Measurements from ENCODE around the gene HMGXB4.

The HMGXB4 gene

GRCh38 chr22:35258191-35258988 is 1.1 kb downstream of the HMGXB4 start:
- no peak for DNase-seq (ENCODE audit: low read depth)

- DNase-seq (ENCODE audit: low read depth): no peak
Observed at GRCh38 chr22:35264986-35265385, 7.7 kb downstream of the HMGXB4 start.

DNA sequence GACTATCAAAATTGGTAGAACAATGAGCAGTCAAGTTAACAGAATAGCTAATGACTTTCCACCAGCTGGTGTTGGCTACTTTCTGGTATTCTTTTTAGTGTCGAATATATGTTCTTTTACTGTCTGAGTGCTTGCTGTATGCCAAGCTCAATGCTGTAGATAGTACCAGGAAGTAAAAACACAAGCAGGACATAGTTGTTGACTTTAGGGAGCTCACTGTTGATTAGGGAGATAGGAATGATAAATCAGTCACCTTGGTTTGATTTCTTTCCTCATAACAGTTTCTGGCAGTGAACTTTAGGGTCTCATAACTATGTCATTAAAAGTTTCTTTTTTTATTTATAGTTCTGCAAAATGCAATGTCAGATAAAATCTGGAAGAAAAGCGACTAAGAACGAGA is 9.0 kb downstream of the HMGXB4 start:
- no peak for DNase-seq (ENCODE audit: low read depth)

DNA sequence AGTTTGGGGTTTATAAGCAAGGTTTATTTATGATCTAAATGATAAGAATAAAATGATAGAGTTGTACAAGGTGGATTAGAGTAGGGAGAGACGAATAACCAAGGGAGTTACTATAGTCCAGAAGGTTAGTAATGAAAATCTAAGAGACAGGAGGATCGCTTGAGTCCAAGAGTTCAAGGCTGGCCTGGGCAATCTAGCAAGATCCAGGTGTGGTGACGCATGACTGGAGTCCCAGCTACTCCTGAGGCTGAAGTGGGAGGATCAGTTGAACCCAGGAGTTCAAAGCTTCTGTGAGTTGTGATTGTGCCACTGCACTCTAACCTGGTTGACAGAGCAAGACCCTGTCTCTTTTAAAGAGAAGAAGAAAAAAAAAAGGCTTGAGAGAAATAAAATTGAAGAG is 12.3 kb downstream of the HMGXB4 start:
- no peak for DNase-seq (ENCODE audit: low read depth)

DNA sequence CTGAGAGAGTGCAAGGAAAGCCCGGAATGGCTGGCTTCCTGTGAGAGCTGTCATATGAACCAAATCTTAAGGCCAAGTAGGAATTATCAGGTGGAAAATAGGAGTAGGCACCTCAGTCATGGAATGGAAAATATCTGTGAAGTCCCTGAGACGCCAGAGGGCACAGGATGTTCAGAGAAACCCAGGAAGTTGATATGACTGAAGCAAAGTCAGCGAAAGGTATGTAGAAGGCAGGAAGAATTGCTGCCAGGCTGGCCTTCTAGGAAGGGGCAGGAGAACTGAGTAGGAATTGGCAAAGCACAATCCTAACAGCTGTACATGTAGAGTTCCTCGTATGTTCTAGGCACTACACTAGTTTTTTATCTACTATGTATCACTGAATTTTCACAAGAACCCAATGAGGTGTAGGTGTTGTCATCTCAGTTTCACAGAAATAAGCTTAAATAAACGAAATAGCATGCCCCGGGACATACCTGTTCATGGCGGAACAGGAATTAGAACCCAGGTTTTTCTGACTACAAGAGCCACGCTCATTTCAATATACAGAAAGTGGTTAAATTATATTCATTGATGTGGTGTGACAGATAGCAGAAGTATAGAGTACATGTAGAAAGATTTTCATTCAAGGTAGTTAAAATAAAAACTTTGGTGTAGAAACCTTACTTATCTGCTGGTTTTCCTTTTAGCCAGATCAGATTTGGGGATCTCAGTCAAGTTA is 17.0 kb downstream of the HMGXB4 start:
- DNase-seq (ENCODE audit: low read depth): no peak

DNA sequence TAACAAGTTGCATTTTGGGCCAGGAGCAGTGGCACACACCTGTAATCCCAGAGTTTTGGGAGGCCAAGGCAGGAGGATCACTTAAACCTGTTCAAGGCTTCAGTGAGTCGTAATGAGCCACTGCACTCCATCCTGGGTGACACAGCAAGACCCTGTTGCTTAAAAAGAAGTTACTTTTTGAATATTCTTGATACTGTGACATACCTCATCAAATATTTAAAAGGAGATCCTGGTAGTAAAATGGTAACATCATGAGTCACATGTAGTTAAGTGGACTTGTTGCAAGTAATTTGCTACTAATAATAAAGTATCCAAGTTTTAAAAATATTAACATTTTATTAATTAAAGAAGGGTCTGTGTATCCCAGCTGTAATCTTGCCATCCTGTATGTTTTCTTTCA is 18.3 kb downstream of the HMGXB4 start:
- no peak for DNase-seq (ENCODE audit: low read depth)

- no peak for DNase-seq (ENCODE audit: low read depth)
Observed at GRCh38 chr22:35276019-35276418, 18.7 kb downstream of the HMGXB4 start.

DNA sequence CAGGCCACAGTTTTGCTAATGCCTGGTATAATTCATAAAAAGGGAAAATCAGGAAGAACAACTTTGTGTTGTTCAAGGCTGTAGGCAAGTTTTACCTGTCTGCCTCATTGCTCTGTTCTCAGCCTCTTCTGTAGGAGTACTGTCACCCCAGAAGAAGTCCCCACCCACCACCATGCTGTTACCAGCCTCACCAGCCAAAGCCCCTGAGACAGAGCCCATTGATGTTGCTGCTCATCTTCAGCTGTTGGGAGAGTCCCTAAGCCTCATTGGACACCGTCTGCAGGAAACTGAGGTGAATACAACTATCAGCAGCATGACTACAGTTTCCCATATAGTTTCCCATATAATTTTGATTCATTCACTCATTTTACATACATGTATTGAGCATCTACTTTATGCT is 30.8 kb downstream of the HMGXB4 start:
- DNase-seq (ENCODE audit: low read depth): no peak

GRCh38 chr22:35292786-35293185 is 35.5 kb downstream of the HMGXB4 start:
- DNase-seq (ENCODE audit: low read depth): no peak

DNA sequence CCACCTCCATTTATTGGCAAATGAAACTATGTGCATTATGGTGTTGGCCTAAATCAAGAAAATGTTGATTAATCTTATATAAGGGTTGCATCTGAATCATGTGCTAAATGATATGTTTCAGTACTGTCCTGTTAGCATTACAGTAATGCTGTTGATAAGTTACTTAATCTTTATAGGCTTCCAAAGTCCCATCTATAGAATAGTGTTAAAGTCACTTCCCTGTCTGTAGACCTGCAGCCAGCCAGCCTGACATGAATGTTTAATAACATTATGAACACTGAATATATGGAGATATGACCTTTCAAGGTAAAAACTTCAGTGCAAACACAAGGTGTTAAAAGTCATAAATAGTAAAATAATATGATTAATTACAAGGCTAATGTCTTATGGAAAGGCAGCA is 38.8 kb downstream of the HMGXB4 start:
- DNase-seq (ENCODE audit: low read depth): no peak

GRCh38 chr22:35299217-35299672 is 42.0 kb downstream of the HMGXB4 start:
- no peak for DNase-seq (ENCODE audit: low read depth)

- peak; percentile 97 for DNase-seq (ENCODE audit: low read depth)
Observed at GRCh38 chr22:35299673-35300499, 42.6 kb downstream of the HMGXB4 start, which contains the start of gene TOM1. Gene TOM1, plus strand, starts transcription at chr22:35299894. Its CDS starts 35 bp downstream, at chr22:35299929.

DNA sequence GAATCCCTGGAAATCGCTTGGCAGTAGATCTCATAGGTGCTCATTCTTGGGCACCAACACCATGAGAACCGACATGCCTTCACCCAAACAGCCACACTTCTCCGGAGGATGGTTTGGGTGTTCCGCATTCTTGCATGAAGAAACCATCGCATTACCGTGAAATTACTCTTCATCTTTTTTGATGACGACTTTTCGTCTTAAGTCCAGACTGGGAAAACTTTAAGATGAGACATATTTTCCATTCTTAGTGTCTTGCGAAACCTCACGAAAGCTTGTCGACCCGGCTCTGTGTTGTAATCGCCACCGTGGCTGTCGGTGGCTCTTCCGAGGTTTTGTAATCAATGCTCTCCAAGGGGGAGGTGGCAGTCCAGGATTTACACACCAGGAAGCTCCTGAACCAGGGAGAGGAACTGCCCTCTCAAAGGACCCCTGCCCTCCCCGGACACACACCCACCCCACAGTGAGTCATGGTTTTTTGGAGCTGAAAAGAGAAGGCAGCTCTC is 44.1 kb downstream of the HMGXB4 start:
- DNase-seq (ENCODE audit: low read depth): no peak

- DNase-seq (ENCODE audit: low read depth): no peak
Observed at GRCh38 chr22:35303029-35303624, 45.8 kb downstream of the HMGXB4 start.

GRCh38 chr22:35305525-35306070 is 48.3 kb downstream of the HMGXB4 start:
- DNase-seq (ENCODE audit: low read depth): no peak

GRCh38 chr22:35306350-35306967 is 49.2 kb downstream of the HMGXB4 start:
- DNase-seq (ENCODE audit: low read depth): no peak

DNA sequence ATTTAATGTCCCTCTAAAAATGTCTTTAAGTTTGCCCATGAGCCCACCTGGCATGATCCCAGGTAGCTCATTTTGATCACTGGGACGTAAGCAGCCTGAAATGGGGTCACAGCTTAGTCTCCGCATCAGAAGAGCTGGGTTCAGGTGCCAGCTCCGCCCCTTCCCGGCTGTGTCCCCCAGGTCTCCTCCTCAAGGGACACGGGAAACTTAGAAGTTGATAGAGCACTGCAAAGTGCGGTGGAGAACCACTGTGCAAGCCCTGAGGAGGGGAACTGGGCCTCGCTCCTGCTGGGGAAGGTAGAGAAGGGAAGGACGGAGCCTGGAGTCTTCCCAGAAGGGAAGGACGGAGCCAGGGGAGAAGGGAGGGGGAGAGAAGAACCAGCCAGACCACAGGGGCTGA is 50.1 kb downstream of the HMGXB4 start:
- DNase-seq (ENCODE audit: low read depth): no peak

DNA sequence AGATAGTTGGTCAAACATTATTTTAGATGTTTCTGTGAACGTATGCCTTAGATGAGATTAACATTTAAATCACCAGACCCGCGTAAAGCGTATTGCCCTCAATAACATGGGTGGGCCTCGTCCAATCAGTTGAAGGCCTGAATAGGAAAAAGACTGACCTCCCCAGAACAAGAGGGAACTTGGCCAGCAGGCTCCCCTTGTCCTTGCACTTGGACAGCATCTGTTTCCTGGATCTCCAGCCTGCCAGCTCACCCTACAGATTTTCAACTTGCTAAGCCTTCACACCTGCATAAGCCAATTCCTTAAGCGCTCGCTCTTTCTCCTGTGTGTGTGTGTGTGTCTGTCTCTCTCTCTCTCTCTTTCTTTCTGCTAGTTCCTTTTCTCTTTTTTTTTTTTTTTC is 50.6 kb downstream of the HMGXB4 start:
- no peak for DNase-seq (ENCODE audit: low read depth)

DNA sequence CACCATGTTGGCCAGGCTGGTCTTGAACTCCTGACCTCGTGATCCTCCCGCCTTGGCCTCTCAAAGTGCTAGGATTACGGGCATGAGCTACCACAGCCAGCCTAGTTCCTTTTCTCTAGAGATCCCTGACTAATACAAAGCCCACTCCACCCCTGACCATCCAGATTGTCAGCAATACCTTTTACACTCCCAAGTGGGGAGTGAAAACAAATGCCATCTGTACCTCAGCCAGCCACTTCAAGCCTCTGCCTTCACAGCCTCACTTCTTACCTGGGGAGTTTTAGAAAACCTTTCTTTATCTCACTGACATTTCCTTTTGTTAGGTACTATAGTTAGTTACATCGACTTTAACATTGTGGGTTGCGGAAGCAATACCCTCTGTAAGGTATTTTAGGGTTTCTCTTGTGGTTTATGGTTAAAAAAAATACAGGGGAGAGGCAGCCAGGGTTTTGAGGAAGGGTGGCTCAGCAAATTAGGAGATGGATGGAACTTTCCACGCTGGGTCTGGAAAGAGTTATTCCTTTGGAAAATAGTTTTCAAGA is 51.3 kb downstream of the HMGXB4 start:
- DNase-seq (ENCODE audit: low read depth): no peak
